Activated CD8-positive, alpha-beta T cell treated with anti-CD3 and anti-CD28 coated beads, Interleukin-2, amount 10 ng/mL, durations not matched to agents 7 days and 5 days (primary cell): Measurements from ENCODE around the gene UCN2. TPM values are rescaled to one million over a fixed set of nuclear protein-coding genes. Genes with fewer than 3 reads are reported as not detected.
"Not testable (repeated sequence)": the region's sequence is repeated elsewhere in the genome, so short reads cannot be mapped to it uniquely, and the experiment has no call there.

Experiments
- ATAC-seq: fragments of 150-1000 bp; cut with Tn5 transposase; one replicate; pipeline ENCODE4 v1.10.0; 2021; ENCODE audit warnings: moderate library complexity
- CTCF ChIA-PET: fragments of 350-600 bp; sonication (Branson Sonifier 250); formaldehyde crosslinking; loops from one replicate; lab custom pipeline; 2021; ENCODE audit warnings: antibody characterized with exemption; lab: Charles Lee
- POLR2A ChIA-PET: fragments of 350-600 bp; sonication (Branson Sonifier 250); formaldehyde crosslinking; loops from one replicate; lab custom pipeline; 2021; ENCODE audit warnings: antibody characterized with exemption; lab: Charles Lee
- DNase-seq: peaks from one replicate; pipeline ENCODE4 v3.0.0-alpha.2; 2020
- H3K27ac Mint-ChIP-seq: one replicate; pipeline ENCODE4 v1.8.0; 2021; ENCODE audit warnings: mild to moderate bottlenecking, mixed read lengths
- H3K27me3 Mint-ChIP-seq: one replicate; pipeline ENCODE4 v1.8.0; 2021; ENCODE audit warnings: low read depth, mixed read lengths
- H3K36me3 Mint-ChIP-seq: one replicate; pipeline ENCODE4 v1.8.0; 2021; ENCODE audit warnings: low read depth, mixed read lengths
- H3K4me1 Mint-ChIP-seq: one replicate; pipeline ENCODE4 v1.8.0; 2021; ENCODE audit warnings: low read depth, mixed read lengths
- H3K4me3 Mint-ChIP-seq: one replicate; pipeline ENCODE4 v1.8.0; 2021; ENCODE audit warnings: mild to moderate bottlenecking, mixed read lengths
- H3K9me3 Mint-ChIP-seq: one replicate; pipeline ENCODE4 v1.8.0; 2022; ENCODE audit warnings: mixed read lengths; ENCODE audit not compliant: insufficient read depth
- total RNA-seq, 2 experiments: library from RNA; stranded (reverse); gene quantifications; one replicate each; pipeline ENCODE4 v1.2.3, GENCODE V29; 2021

UCN2 gene
- total RNA-seq, 2 experiments from 2014 or later: not detected

DNA sequence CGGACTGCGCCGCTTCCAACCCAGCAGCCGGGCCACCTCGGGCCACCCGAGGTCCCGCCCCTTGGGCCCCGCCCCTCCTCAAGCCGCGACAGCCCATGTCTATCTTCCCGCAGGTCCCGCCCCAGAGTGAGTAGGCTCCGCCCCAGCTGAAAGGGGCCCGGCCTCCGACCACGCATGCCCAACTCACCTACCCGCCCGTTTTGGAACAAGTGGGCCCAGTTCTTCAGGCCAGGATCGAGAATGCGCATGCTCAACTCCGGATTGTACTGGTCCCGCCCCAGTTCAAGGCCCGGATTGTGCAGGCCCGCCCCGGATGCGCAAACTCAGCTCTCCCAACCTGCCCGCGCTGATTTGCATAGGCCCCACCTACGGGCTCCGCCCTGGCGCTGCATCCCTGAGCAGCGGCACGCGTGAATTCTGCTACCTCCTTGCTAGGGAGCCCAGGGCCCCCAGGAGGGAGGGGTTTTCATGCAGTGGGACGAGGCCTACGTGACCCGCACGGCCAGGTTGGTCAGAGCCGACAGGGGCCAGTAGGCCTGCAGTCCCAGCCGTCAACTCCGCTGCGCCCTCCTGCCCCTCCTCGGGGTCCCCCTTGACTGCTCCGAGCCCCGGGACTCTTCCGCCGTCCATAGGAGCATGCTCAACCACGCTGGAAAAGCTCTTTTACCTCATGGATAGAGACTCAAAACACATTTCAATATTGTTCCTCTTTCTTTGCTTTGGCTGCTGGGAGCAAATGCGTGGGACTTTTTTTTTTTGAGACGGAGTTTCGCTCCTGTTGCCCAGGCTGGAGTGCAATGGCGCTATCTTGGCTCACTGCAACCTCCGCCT, 6.6 kb downstream of the UCN2 start, which contains the start of gene PFKFB4:
TSS of gene PFKFB4 (minus strand) at position 8 of the 831 bp plus-strand sequence. CDS start 26 bp downstream, outside the sequence.
- CTCF ChIA-PET: interaction anchor here (0.8 to 15.5 kb wide), 16 partner anchors 8 to 363 kb away, joined by 3 to 179 read pairs (median 4); partner anchors contain the start of genes CCDC51, CELSR3, SLC26A6 and TMA7
- POLR2A ChIA-PET: interaction anchor here (0.6 to 1.9 kb wide), 9 partner anchors 14 to 257 kb away, joined by 3 to 7 read pairs (median 3); partner anchors contain the start of gene CCDC51
- H3K27me3 Mint-ChIP-seq: peaks cover 3% of the 10 kb centered on the region
- DNase-seq: peak; percentile 100
- H3K36me3 Mint-ChIP-seq: peaks cover 19% of the 10 kb centered on the region
- H3K4me1 Mint-ChIP-seq: peaks cover 66% of the 10 kb centered on the region
- H3K9me3 Mint-ChIP-seq: no peaks in the 10 kb centered on the region
- H3K27ac Mint-ChIP-seq: peak within 1 kb of the TSS; percentile 83
- peak within 1 kb of the TSS; percentile 85 for H3K4me3 Mint-ChIP-seq
- peak; percentile 92 for ATAC-seq

DNA sequence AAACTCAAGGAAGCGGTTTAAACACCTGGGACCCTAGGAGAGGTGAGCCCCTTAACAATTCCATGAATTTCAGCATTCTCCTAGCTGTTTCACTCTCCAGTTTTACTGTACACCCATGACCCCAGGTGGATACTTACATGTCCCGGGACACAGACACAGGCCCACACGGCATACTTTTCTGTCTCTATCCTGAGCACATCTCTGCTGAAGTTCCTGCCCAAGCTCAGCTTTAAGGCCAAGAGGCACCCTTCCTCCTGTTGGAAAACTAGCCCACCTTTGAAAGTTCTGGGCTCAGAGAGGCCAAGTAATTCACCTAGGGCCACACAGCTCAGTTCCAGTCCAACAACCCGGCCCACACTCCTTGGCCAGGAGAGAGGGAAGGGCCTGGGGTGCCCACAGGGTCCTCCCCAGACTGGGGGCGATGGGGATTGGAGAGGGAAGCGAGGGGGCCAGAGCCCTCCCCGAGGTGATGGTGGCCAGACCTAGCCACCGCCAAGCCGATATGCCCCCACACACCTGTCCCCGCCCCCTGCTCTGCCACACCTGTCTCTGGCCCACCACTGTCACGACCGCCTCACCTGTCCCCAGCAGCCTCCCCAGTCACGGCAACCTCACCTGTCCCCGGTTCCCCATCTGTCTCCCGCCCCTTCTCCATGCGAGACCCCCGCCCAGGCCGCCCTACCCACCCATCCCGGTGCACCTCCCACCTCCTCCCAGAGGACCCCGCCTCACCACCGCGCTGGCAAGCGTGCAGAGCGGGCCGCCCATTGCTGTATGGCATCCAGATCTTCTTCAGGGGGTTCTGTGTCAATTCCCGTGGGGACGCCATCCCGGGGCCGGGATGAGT, 7.4 kb downstream of the UCN2 start:
- no peak for ATAC-seq
- CTCF ChIA-PET: interaction anchor here (0.6 to 15.5 kb wide), 14 partner anchors 7 to 315 kb away, joined by 3 to 179 read pairs (median 5); partner anchors contain the start of genes CCDC51, CELSR3, SLC26A6 and TMA7
- H3K27ac Mint-ChIP-seq: peak overlapping the region; percentile 83

GRCh38 chr3:48555231-48555948, 8.2 kb downstream of the UCN2 start:
- Mint-ChIP-seq H3K9me3 (no peaks in the 10 kb centered on the region), H3K27ac (peak overlapping the region; percentile 16), H3K4me3 (peak overlapping the region; percentile 85), H3K27me3 (peaks cover 3% of the 10 kb centered on the region), H3K36me3 (peaks cover 25% of the 10 kb centered on the region), H3K4me1 (peaks cover 60% of the 10 kb centered on the region)
- ChIA-PET POLR2A (interaction anchor here (1.1 kb wide), 1 partner anchor 120 kb away, joined by 3 read pairs; no protein-coding TSS in a partner anchor), CTCF (interaction anchor here (0.6 to 15.5 kb wide), 3 partner anchors 27 to 154 kb away, joined by 4 to 179 read pairs (median 46); no protein-coding TSS in a partner anchor)
- DNase-seq (no peak), ATAC-seq (no peak)

More for the DNA sequence above, 7.4 kb downstream of the UCN2 start:
- DNase-seq: no peak
- H3K9me3 Mint-ChIP-seq: no peaks in the 10 kb centered on the region
- peaks cover 64% of the 10 kb centered on the region for H3K4me1 Mint-ChIP-seq
- H3K36me3 Mint-ChIP-seq: peaks cover 19% of the 10 kb centered on the region
- POLR2A ChIA-PET: interaction anchor here (0.9 to 1.9 kb wide), 6 partner anchors 15 to 256 kb away, joined by 3 to 4 read pairs (median 4); a partner anchor contains a TSS
- peak overlapping the region; percentile 85 for H3K4me3 Mint-ChIP-seq
- H3K27me3 Mint-ChIP-seq: peaks cover 3% of the 10 kb centered on the region

DNA sequence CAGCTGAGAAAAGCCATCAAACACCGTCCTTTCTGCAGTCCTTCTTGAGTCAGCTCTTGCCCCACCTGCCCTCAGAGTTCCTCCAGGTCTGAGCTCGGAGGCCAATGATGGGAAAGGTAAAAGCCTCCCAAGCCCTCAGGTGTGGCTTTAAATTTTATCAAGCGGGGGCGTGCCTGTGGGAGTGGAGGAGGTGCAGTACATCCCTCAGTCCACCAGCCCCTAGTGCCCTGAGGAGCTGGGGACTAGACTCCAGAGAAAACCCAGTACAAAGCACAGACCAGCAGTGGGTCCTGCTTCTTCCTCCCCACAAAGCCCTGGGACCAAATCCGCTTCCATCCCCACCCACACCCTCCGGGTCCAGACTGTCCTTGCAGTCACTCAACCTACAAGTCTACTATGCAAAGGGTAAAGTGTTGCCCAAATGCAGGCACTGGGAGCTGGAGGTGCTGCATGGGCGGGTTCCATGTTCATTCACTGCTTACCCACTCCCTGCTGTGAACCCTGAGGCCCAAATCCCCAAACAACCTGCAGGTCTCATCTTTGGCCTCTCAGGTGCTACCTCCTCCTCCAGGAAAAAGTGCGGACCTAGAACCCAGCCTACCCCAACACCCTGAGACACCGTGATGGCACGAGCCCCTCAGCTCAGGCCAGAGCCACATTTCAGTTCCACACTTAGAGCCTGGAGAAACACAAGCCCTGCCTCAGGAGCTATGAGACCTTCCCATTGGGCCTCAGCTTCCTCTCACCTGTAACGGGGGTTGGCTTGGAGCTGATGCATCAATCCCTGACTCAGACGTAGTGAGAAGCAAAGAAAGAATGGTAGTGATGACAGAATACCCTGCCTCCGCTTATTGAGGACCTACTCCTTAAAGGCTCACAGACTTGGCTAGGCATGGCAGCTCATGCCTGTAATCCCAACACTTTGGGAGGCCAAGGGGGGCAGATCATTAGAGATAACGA, 9.4 kb downstream of the UCN2 start:
- H3K9me3 Mint-ChIP-seq: no peaks in the 10 kb centered on the region
- H3K4me3 Mint-ChIP-seq: peak overlapping the region; percentile 34
- POLR2A ChIA-PET: interaction anchor here (0.5 to 1.1 kb wide), 3 partner anchors 81 to 313 kb away, joined by 3 read pairs; partner anchors contain the start of gene ZNF589
- no peaks in the 10 kb centered on the region for H3K27me3 Mint-ChIP-seq
- no peak for ATAC-seq
- peaks cover 55% of the 10 kb centered on the region for H3K4me1 Mint-ChIP-seq
- no peak overlapping the region for H3K27ac Mint-ChIP-seq
- H3K36me3 Mint-ChIP-seq: peaks cover 28% of the 10 kb centered on the region
- no peak for DNase-seq
- CTCF ChIA-PET: interaction anchor here (1.4 to 15.5 kb wide), 6 partner anchors 47 to 153 kb away, joined by 3 to 179 read pairs (median 6); partner anchors contain the start of genes ATRIP, CCDC51 and TMA7

GRCh38 chr3:48553361-48553760, 10.2 kb downstream of the UCN2 start:
- peaks cover 52% of the 10 kb centered on the region for H3K4me1 Mint-ChIP-seq
- peaks cover 31% of the 10 kb centered on the region for H3K36me3 Mint-ChIP-seq
- CTCF ChIA-PET: interaction anchor here (1.4 to 15.5 kb wide), 6 partner anchors 46 to 152 kb away, joined by 3 to 179 read pairs (median 6); partner anchors contain the start of genes ATRIP, CCDC51 and TMA7
- POLR2A ChIA-PET: interaction anchor here (0.6 to 1.1 kb wide), 4 partner anchors 53 to 313 kb away, joined by 3 read pairs; partner anchors contain the start of gene ZNF589
- no peak overlapping the region for H3K4me3 Mint-ChIP-seq
- DNase-seq (no peak), ATAC-seq (no peak)
- no peaks in the 10 kb centered on the region for H3K9me3 Mint-ChIP-seq
- H3K27ac Mint-ChIP-seq: no peak overlapping the region
- no peaks in the 10 kb centered on the region for H3K27me3 Mint-ChIP-seq

GRCh38 chr3:48552111-48552951, 11.2 kb downstream of the UCN2 start:
- Mint-ChIP-seq H3K4me1 (peaks cover 47% of the 10 kb centered on the region), H3K36me3 (peaks cover 38% of the 10 kb centered on the region), H3K9me3 (no peaks in the 10 kb centered on the region), H3K4me3 (no peak overlapping the region), H3K27me3 (no peaks in the 10 kb centered on the region), H3K27ac (no peak overlapping the region)
- ATAC-seq (no peak), DNase-seq (no peak)
- ChIA-PET CTCF (interaction anchor here (0.6 to 15.5 kb wide), 5 partner anchors 106 to 151 kb away, joined by 3 to 179 read pairs (median 7); partner anchors contain the start of genes ATRIP, CCDC51 and TMA7), POLR2A (interaction anchor here (0.6 to 1.1 kb wide), 3 partner anchors 54 to 312 kb away, joined by 3 read pairs; partner anchors contain the start of gene ZNF589)

GRCh38 chr3:48551651-48552050, 11.9 kb downstream of the UCN2 start:
- POLR2A ChIA-PET, ATAC-seq, H3K4me3 Mint-ChIP-seq, H3K27ac Mint-ChIP-seq, H3K27me3 Mint-ChIP-seq, DNase-seq, H3K9me3 Mint-ChIP-seq: not testable (repeated sequence)
- Mint-ChIP-seq H3K36me3 (peaks cover 44% of the 10 kb centered on the region), H3K4me1 (peaks cover 47% of the 10 kb centered on the region)
- CTCF ChIA-PET: interaction anchor here (5.6 to 15.5 kb wide), 2 partner anchors 115 to 150 kb away, joined by 46 to 179 read pairs; no protein-coding TSS in a partner anchor

GRCh38 chr3:48548729-48549705, 14.6 kb downstream of the UCN2 start:
- Mint-ChIP-seq H3K4me3 (no peak overlapping the region), H3K9me3 (no peaks in the 10 kb centered on the region), H3K36me3 (peaks cover 52% of the 10 kb centered on the region), H3K27ac (peak overlapping the region; percentile 49), H3K4me1 (peaks cover 28% of the 10 kb centered on the region), H3K27me3 (no peaks in the 10 kb centered on the region)
- CTCF ChIA-PET: interaction anchor here (0.7 to 15.5 kb wide), 33 partner anchors 9 to 308 kb away, joined by 3 to 179 read pairs (median 4); partner anchors contain the start of genes ATRIP, CCDC51, PFKFB4 and PLXNB1
- POLR2A ChIA-PET: interaction anchor here (1.2 to 1.7 kb wide), 5 partner anchors 70 to 109 kb away, joined by 3 to 8 read pairs (median 5); partner anchors contain the start of genes CCDC51 and TMA7
- DNase-seq (peak; percentile 90), ATAC-seq (peak; percentile 97)
